ENCODE results near the gene STARD13.

- TF ChIP-seq EZH2phosphoT487 (IDR thresholded peaks at IDR 0.05; ENCODE audit: borderline replicate concordance, low read depth, low read length) (no peak), CTCF (conservative IDR thresholded peaks at IDR 0.05; ENCODE audit: low read length) (no peak)
These were observed 32.5 kb upstream of the STARD13 start for GRCh38 chr13:33318037-33318436.

All from OCI-LY7 (cell line).